Mammary epithelial cell (primary cell): Measurements from ENCODE around the gene ANO2.

Experiments used
- EZH2 ChIP-seq: IDR thresholded peaks from 2 replicates; pipeline ENCODE4 v1.6.1; 2012; ENCODE audit warnings: low read length, inconsistent platforms, borderline replicate concordance
- TF ChIP-seq, protein P1 (sequence below), 2 donors: IDR thresholded peaks in 1 of 2; conservative IDR thresholded peaks in 1 of 2; 2 replicates each; pipeline ENCODE4 v1.5.1; 2011 to 2012; ENCODE audit warnings: inconsistent platforms in 2 of 2, low read length in 2 of 2, mild to moderate bottlenecking in 2 of 2, control low read depth in 1 of 2, low read depth in 1 of 2; ENCODE audit not compliant: insufficient read depth in 1 of 2; ENCODE audit errors: extremely low read depth in 1 of 2

DNA sequence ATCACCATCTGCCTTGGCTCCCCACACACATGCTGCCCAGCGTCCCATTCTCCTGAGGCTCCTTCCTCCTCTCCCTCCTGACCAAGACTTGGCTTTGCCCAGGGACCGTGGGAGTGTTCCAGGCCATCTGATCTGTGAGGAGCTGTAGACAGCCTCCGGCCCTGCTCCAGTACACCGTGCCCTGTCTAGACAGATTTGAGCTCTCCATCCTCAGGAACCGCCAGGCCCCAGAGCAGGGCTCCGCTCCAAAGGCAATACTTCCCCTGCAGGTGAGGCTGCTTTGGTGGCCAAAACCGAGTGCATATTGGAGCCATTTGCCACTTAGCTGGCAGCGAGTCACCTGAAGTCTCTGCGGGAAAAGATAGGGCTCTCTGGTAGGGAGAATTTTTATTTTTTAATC, 147.4 kb downstream of the ANO2 start:
- TF ChIP-seq, protein P1, sequence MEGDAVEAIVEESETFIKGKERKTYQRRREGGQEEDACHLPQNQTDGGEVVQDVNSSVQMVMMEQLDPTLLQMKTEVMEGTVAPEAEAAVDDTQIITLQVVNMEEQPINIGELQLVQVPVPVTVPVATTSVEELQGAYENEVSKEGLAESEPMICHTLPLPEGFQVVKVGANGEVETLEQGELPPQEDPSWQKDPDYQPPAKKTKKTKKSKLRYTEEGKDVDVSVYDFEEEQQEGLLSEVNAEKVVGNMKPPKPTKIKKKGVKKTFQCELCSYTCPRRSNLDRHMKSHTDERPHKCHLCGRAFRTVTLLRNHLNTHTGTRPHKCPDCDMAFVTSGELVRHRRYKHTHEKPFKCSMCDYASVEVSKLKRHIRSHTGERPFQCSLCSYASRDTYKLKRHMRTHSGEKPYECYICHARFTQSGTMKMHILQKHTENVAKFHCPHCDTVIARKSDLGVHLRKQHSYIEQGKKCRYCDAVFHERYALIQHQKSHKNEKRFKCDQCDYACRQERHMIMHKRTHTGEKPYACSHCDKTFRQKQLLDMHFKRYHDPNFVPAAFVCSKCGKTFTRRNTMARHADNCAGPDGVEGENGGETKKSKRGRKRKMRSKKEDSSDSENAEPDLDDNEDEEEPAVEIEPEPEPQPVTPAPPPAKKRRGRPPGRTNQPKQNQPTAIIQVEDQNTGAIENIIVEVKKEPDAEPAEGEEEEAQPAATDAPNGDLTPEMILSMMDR (conservative IDR thresholded peaks at IDR 0.05 in 1 of 2, IDR thresholded peaks at IDR 0.05 in 1 of 2; ENCODE audit: extremely low read depth in 1 of 2, insufficient read depth in 1 of 2, low read depth in 1 of 2, low read length in 2 of 2), result no peak
- no peak for TF ChIP-seq EZH2
